Kidney (tissue), 14 donors: ENCODE measurements around the gene EMILIN1. TPM values are rescaled to one million over a fixed set of nuclear protein-coding genes. Genes with fewer than 3 reads are reported as not detected.

Experiments
- DNase-seq, 5 donors: peaks; one replicate each; pipeline ENCODE4 v3.0.0-alpha.2; 2013 to 2020
- FAIRE-seq: peaks from 2 replicates; lab custom pipeline; 2012; peaks lifted over from hg19 to GRCh38; lab: Jason Lieb, UNC
- H3K27ac ChIP-seq, 2 donors: one replicate each; pipeline ENCODE4 v1.7.0; 2013; ENCODE audit warnings: low read depth in 2 of 2, low read length in 2 of 2, inconsistent platforms in 1 of 2
- H3K27me3 ChIP-seq: one replicate; pipeline ENCODE4 v1.7.1; 2013; ENCODE audit warnings: low read length, inconsistent platforms; ENCODE audit not compliant: control insufficient read depth, insufficient read depth
- H3K36me3 ChIP-seq, 3 donors: one replicate each; pipeline versions ENCODE4 v1.7.0 to v1.7.1; 2013; ENCODE audit warnings: low read length in 3 of 3, control low read depth in 1 of 3, inconsistent platforms in 1 of 3; ENCODE audit not compliant: insufficient read depth in 3 of 3, control insufficient read depth in 2 of 3
- H3K4me1 ChIP-seq, 3 donors: one replicate each; pipeline versions ENCODE4 v1.7.0 to v1.7.1; 2013; ENCODE audit warnings: low read length in 3 of 3, inconsistent platforms in 1 of 3, low read depth in 1 of 3; ENCODE audit not compliant: control insufficient read depth in 2 of 3, insufficient read depth in 2 of 3
- H3K4me3 ChIP-seq, 3 donors: one replicate each; pipeline versions ENCODE4 v1.7.0 to v1.8.1; 2013; ENCODE audit warnings: low read length in 3 of 3, control low read depth in 1 of 3, inconsistent platforms in 1 of 3
- H3K9ac ChIP-seq, 3 donors: one replicate each; pipeline versions ENCODE4 v1.7.0 to v1.7.1; 2013; ENCODE audit warnings: low read length in 3 of 3, control low read depth in 1 of 3, inconsistent platforms in 1 of 3
- H3K9me3 ChIP-seq, 3 donors: one replicate each; pipeline versions ENCODE4 v1.7.0 to v1.7.1; 2013; ENCODE audit warnings: low read length in 3 of 3, control low read depth in 1 of 3, inconsistent platforms in 1 of 3; ENCODE audit not compliant: control insufficient read depth in 2 of 3, insufficient read depth in 1 of 3
- CTCF ChIP-seq: IDR thresholded peaks from 3 replicates; pipeline ENCODE4 v1.5.1; 2012; ENCODE audit warnings: mild to moderate bottlenecking, moderate library complexity, borderline replicate concordance; ENCODE audit not compliant: insufficient read depth; ENCODE audit errors: extremely low read depth
- intact Hi-C: fragments of 100-400 bp; cut with DNase I; formaldehyde crosslinking; loops from one replicate; pipeline ENCODE4 v1.11.1; 2022
- polyA plus RNA-seq: library from polyadenylated mRNA; stranded (reverse); fragments of 350-450 nt; fragmentation: Illumina TruSeq; extraction: RNeasy Lipid Tissue Mini Kit (QIAGEN cat#74804); gene quantifications from one replicate; pipeline ENCODE4 v1.2.3, GENCODE V29; 2014; ENCODE audit warnings: low read depth, low replicate concordance; ENCODE audit not compliant: insufficient read depth
- total RNA-seq: library from RNA; stranded (reverse); fragmentation: NEBNext Ultra II Directional; extraction: Animal tissue kit (Norgen Biotek cat#: 25700); gene quantifications from one replicate; pipeline ENCODE4 v1.2.1, GENCODE V29; 2021
- donor health status: control.
- donor health status: control.
- donor health status: control.
- donor health status: control.
- donor health status: control.
- donor health status: DM: yes; HTN: yes; CAD: no.
- donor health status: Normal renal cell carcinoma (clear cell type).

The EMILIN1 gene
- total and polyA plus RNA-seq, 2 donors from 2014 or later: 32.1 to 75.2 TPM

GRCh38 chr2:27128668-27129571, 50.5 kb downstream of the EMILIN1 start:
- DNase-seq (peak in 1 of 5 donors; percentile 51), FAIRE-seq (no peak)
- intact Hi-C loops: no loop called here
- no peak for TF ChIP-seq CTCF
- Histone ChIP-seq H3K4me1 (peaks cover 0 to 13% (median 7%) of the 10 kb centered on the region in 3 donors), H3K9me3 (no peaks in the 10 kb centered on the region), H3K27ac (no peak overlapping the region), H3K9ac (no peak overlapping the region), H3K36me3 (peaks cover 2 to 13% (median 6%) of the 10 kb centered on the region in 3 donors), H3K4me3 (no peak overlapping the region), H3K27me3 (no peaks in the 10 kb centered on the region)

GRCh38 chr2:27130396-27130795, 52.0 kb downstream of the EMILIN1 start:
- H3K4me1 ChIP-seq: peaks cover 0 to 11% (median 7%) of the 10 kb centered on the region in 3 donors
- H3K36me3 ChIP-seq: peaks cover 2 to 13% (median 6%) of the 10 kb centered on the region in 3 donors
- no peak overlapping the region for H3K4me3 ChIP-seq
- H3K27me3 ChIP-seq: no peaks in the 10 kb centered on the region
- TF ChIP-seq CTCF: no peak
- H3K9ac ChIP-seq: no peak overlapping the region
- peak in 1 of 5 donors; percentile 51 for DNase-seq
- H3K27ac ChIP-seq: no peak overlapping the region
- H3K9me3 ChIP-seq: no peaks in the 10 kb centered on the region
- intact Hi-C loops: no loop called here
- FAIRE-seq: no peak

GRCh38 chr2:27131429-27131828, 53.0 kb downstream of the EMILIN1 start:
- FAIRE-seq: no peak
- intact Hi-C loops: no loop called here
- H3K27me3 ChIP-seq: no peaks in the 10 kb centered on the region
- H3K4me1 ChIP-seq: peaks cover 0 to 11% (median 7%) of the 10 kb centered on the region in 3 donors
- no peak for TF ChIP-seq CTCF
- no peak overlapping the region for H3K4me3 ChIP-seq
- H3K9me3 ChIP-seq: no peaks in the 10 kb centered on the region
- H3K27ac ChIP-seq: no peak overlapping the region
- H3K9ac ChIP-seq: no peak overlapping the region
- peaks cover 2 to 13% (median 6%) of the 10 kb centered on the region in 3 donors for H3K36me3 ChIP-seq
- DNase-seq: peak in 1 of 5 donors; percentile 47
